Aorta (tissue), 5 donors: ENCODE data around the gene NUCB1. TPM values are rescaled to one million over a fixed set of nuclear protein-coding genes. Genes with fewer than 3 reads are reported as not detected.

ENCODE experiments used
- ATAC-seq: fragments of 200-7000 bp; cut with Tn5 transposase; one replicate; pipeline ENCODE4 v1.9.1; 2022; ENCODE audit warnings: moderate library complexity; ENCODE audit not compliant: low FRiP score
- DNase-seq, 2 donors: peaks; one replicate each; pipeline ENCODE4 v3.0.0-alpha.2; 2020
- H3K27ac ChIP-seq, 2 donors: one replicate each; pipeline ENCODE4 v1.5.1; 2013; ENCODE audit warnings: low read length in 2 of 2, mild to moderate bottlenecking in 2 of 2, moderate library complexity in 2 of 2, control low read depth in 1 of 2, inconsistent platforms in 1 of 2, low read depth in 1 of 2
- H3K27me3 ChIP-seq, 2 donors: one replicate each; pipeline ENCODE4 v1.6.1; 2013; ENCODE audit warnings: control low read depth in 1 of 2, low read length in 1 of 2, mild to moderate bottlenecking in 1 of 2, moderate library complexity in 1 of 2; ENCODE audit not compliant: insufficient read depth in 2 of 2, control insufficient read depth in 1 of 2
- H3K36me3 ChIP-seq, 2 donors: one replicate each; pipeline ENCODE4 v1.6.1; 2013; ENCODE audit warnings: control low read depth in 1 of 2, low read length in 1 of 2, mild to moderate bottlenecking in 1 of 2; ENCODE audit not compliant: insufficient read depth in 2 of 2, control insufficient read depth in 1 of 2
- H3K4me1 ChIP-seq, 2 donors: one replicate each; pipeline ENCODE4 v1.6.1; 2013; ENCODE audit warnings: low read length in 2 of 2, control low read depth in 1 of 2, mild to moderate bottlenecking in 1 of 2, moderate library complexity in 1 of 2; ENCODE audit not compliant: insufficient read depth in 2 of 2, control insufficient read depth in 1 of 2
- H3K4me3 ChIP-seq, 2 donors: one replicate each; pipeline ENCODE4 v1.5.1; 2013; ENCODE audit warnings: low read length in 2 of 2, control low read depth in 1 of 2, mild to moderate bottlenecking in 1 of 2
- H3K9me3 ChIP-seq: one replicate; pipeline ENCODE4 v1.6.1; 2013; ENCODE audit warnings: mild to moderate bottlenecking, low read length; ENCODE audit not compliant: control insufficient read depth
- WGBS, 2 donors: extraction: QIAGEN DNeasy Blood & Tissue Kit; methylation state at CpG; one replicate each; pipeline ENCODE4 v1.1.7; 2013; 5-methylcytosine and 5-hydroxymethylcytosine counted together
- intact Hi-C, 2 donors: fragments of 100-400 bp; cut with DNase I; formaldehyde crosslinking; loops; one replicate each; pipeline versions ENCODE4 v1.14.2 to v1.15.0; 2022
- polyA plus RNA-seq, 2 donors: library from polyadenylated mRNA; stranded (reverse); fragments of 200-250 nt; gene quantifications; one replicate each; pipeline ENCODE4 v1.2.3, GENCODE V29; 2013
- total RNA-seq, 2 donors: library from RNA; stranded (reverse); fragmentation: NEBNext Ultra II Directional; extraction: Animal tissue kit (Norgen Biotek cat#: 25700); gene quantifications; one replicate each; pipeline ENCODE4 v1.2.1, GENCODE V29; 2021
- donor health status: healthy with polysubstance abuse.
- donor health status: Bipolar disorder and iron deficiency.
- donor health status: DM: no; HTN: no; CAD: no.
- donor health status: DM: no; HTN: no; CAD: no.
- donor health status: DM: yes; HTN: yes; CAD: no.

NUCB1 gene
- total and polyA plus RNA-seq, 4 donors: 82.9 to 380 (median 325) TPM

GRCh38 chr19:48947258-48947542 lies 47.1 kb downstream of the NUCB1 start:
- no peak for ATAC-seq
- Histone ChIP-seq H3K4me3 (no peak overlapping the region), H3K27ac (no peak overlapping the region), H3K4me1 (no peaks in the 10 kb centered on the region), H3K27me3 (no peaks in the 10 kb centered on the region), H3K9me3 (no peaks in the 10 kb centered on the region), H3K36me3 (no peaks in the 10 kb centered on the region)
- intact Hi-C loops: no loop called here
- WGBS, 2 donors: 96 to 97% methylated on average over 3 of the region's 3 CpGs
- no peak for DNase-seq

GRCh38 chr19:48950159-48950558 lies 50.0 kb downstream of the NUCB1 start:
- no peaks in the 10 kb centered on the region for H3K27me3 ChIP-seq
- DNase-seq (no peak), ATAC-seq (no peak)
- intact Hi-C loops: no loop called here
- 86 to 90% methylated on average over 3 of the region's 3 CpGs for WGBS, 2 donors
- no peaks in the 10 kb centered on the region for H3K9me3 ChIP-seq
- H3K4me3 ChIP-seq: no peak overlapping the region
- no peak overlapping the region for H3K27ac ChIP-seq
- H3K4me1 ChIP-seq: no peaks in the 10 kb centered on the region
- no peaks in the 10 kb centered on the region for H3K36me3 ChIP-seq

- Histone ChIP-seq H3K27ac (no peak overlapping the region), H3K36me3 (no peaks in the 10 kb centered on the region), H3K9me3 (no peaks in the 10 kb centered on the region), H3K27me3 (no peaks in the 10 kb centered on the region), H3K4me1 (no peaks in the 10 kb centered on the region), H3K4me3 (no peak overlapping the region)
- ATAC-seq (no peak), DNase-seq (no peak)
- 58 to 61% methylated on average over 9 of the region's 9 CpGs for WGBS, 2 donors
- intact Hi-C loops: no loop called here
Observed at GRCh38 chr19:48950830-48951519, 50.9 kb downstream of the NUCB1 start.

GRCh38 chr19:48953141-48953540 lies 53.0 kb downstream of the NUCB1 start:
- Histone ChIP-seq H3K27ac (no peak overlapping the region), H3K9me3 (no peaks in the 10 kb centered on the region), H3K4me3 (no peak overlapping the region), H3K27me3 (no peaks in the 10 kb centered on the region), H3K4me1 (peaks cover 0 to 1% of the 10 kb centered on the region in 2 donors), H3K36me3 (no peaks in the 10 kb centered on the region)
- whole genome bisulfite sequencing, 2 donors: 77 to 85% methylated on average over 4 of the region's 4 CpGs
- intact Hi-C loops: no loop called here
- ATAC-seq: no peak
- DNase-seq: no peak

- 34 to 35% methylated on average over 11 of the region's 11 CpGs for WGBS, 2 donors
- Histone ChIP-seq H3K4me1 (peaks cover 0 to 1% of the 10 kb centered on the region in 2 donors), H3K27me3 (no peaks in the 10 kb centered on the region), H3K4me3 (no peak overlapping the region), H3K36me3 (no peaks in the 10 kb centered on the region), H3K9me3 (no peaks in the 10 kb centered on the region), H3K27ac (peak overlapping the region; percentile 82 to 91)
- no peak for DNase-seq
- intact Hi-C loops: loop anchor here in 1 of 2 donors (2.0 kb wide), 1 partner anchor 53 kb away; the partner anchor contains the start of gene NUCB1
- ATAC-seq: peak; percentile 32
Observed at GRCh38 chr19:48953990-48954594, 54.0 kb downstream of the NUCB1 start.

- intact Hi-C loops: loop anchor here in 1 of 2 donors (2.0 kb wide), 1 partner anchor 54 kb away; the partner anchor contains the start of gene NUCB1
- no peaks in the 10 kb centered on the region for H3K27me3 ChIP-seq
- H3K4me1 ChIP-seq: peaks cover 0 to 1% of the 10 kb centered on the region in 2 donors
- ATAC-seq (peak; percentile 96), DNase-seq (peak; percentile 97 to 99)
- no peaks in the 10 kb centered on the region for H3K9me3 ChIP-seq
- WGBS, 2 donors: 1% methylated on average over 55 to 71 of the region's 71 CpGs
- peak within 1 kb of the TSS; percentile 73 to 77 for H3K4me3 ChIP-seq
- no peaks in the 10 kb centered on the region for H3K36me3 ChIP-seq
- H3K27ac ChIP-seq: peak within 1 kb of the TSS; percentile 82 to 91
Observed at GRCh38 chr19:48954595-48955307, 54.6 kb downstream of the NUCB1 start, which contains the start of gene BAX. Gene BAX, plus strand, starts transcription at chr19:48954875. Its CDS starts 54 bp downstream, at chr19:48954929.

- intact Hi-C loops: loop anchor here in 1 of 2 donors (2.0 kb wide), 1 partner anchor 55 kb away; the partner anchor contains the start of gene NUCB1
- ATAC-seq: no peak
- peaks cover 0 to 1% of the 10 kb centered on the region in 2 donors for H3K4me1 ChIP-seq
Observed at GRCh38 chr19:48955308-48955958, 55.3 kb downstream of the NUCB1 start.

GRCh38 chr19:48958006-48958405 lies 57.9 kb downstream of the NUCB1 start:
- intact Hi-C loops: no loop called here
- ATAC-seq (no peak), DNase-seq (no peak)
- Histone ChIP-seq H3K27ac (no peak overlapping the region), H3K9me3 (no peaks in the 10 kb centered on the region), H3K27me3 (no peaks in the 10 kb centered on the region), H3K4me3 (no peak overlapping the region), H3K4me1 (peaks cover 0 to 1% of the 10 kb centered on the region in 2 donors), H3K36me3 (no peaks in the 10 kb centered on the region)
- 96 to 97% methylated on average over 8 of the region's 8 CpGs for WGBS, 2 donors

More at GRCh38 chr19:48955308-48955958, 55.3 kb downstream of the NUCB1 start:
- DNase-seq: no peak
- H3K4me3 ChIP-seq: peak overlapping the region; percentile 73 to 77
- no peaks in the 10 kb centered on the region for H3K27me3 ChIP-seq
- H3K27ac ChIP-seq: peak overlapping the region in 1 of 2 donors; percentile 50
- 51 to 58% methylated on average over 16 of the region's 16 CpGs for whole genome bisulfite sequencing, 2 donors
- H3K36me3 ChIP-seq: no peaks in the 10 kb centered on the region
- H3K9me3 ChIP-seq: no peaks in the 10 kb centered on the region
